Uterus (tissue), 2 donors: ENCODE measurements around the gene SNX5.

ENCODE experiments used
- CTCF ChIP-seq, 4 experiments: fragments of 200-600 bp in 2 of 4; fragments of 450-650 bp in 2 of 4; sonication (generic) in 2 of 4; IDR thresholded peaks; one replicate each; pipeline ENCODE4 v1.5.1; 2016 to 2019; ENCODE audit warnings: antibody characterized with exemption in 4 of 4, mild to moderate bottlenecking in 2 of 4, moderate library complexity in 1 of 4
- POLR2A ChIP-seq, 2 donors: fragments of 450-650 bp; IDR thresholded peaks; one replicate each; pipeline ENCODE4 v1.6.1; 2016; ENCODE audit warnings: antibody characterized with exemption in 2 of 2, mild to moderate bottlenecking in 1 of 2, moderate library complexity in 1 of 2

GRCh38 chr20:17946040-17946439 lies 22.6 kb downstream of the SNX5 start:
- TF ChIP-seq CTCF (IDR thresholded peaks at IDR 0.05) (no peak), POLR2A (IDR thresholded peaks at IDR 0.05) (no peak)
